ENCODE data around the gene SH3YL1. TPM values are rescaled to one million over a fixed set of nuclear protein-coding genes. Genes with fewer than 3 reads are reported as not detected.

Gene SH3YL1
- total and polyA plus RNA-seq, 4 donors: 6.4 to 19.2 (median 13.9) TPM

GRCh38 chr2:286774-287392 is 23.1 kb upstream of the SH3YL1 start (continued):
- TF ChIP-seq, protein P1, sequence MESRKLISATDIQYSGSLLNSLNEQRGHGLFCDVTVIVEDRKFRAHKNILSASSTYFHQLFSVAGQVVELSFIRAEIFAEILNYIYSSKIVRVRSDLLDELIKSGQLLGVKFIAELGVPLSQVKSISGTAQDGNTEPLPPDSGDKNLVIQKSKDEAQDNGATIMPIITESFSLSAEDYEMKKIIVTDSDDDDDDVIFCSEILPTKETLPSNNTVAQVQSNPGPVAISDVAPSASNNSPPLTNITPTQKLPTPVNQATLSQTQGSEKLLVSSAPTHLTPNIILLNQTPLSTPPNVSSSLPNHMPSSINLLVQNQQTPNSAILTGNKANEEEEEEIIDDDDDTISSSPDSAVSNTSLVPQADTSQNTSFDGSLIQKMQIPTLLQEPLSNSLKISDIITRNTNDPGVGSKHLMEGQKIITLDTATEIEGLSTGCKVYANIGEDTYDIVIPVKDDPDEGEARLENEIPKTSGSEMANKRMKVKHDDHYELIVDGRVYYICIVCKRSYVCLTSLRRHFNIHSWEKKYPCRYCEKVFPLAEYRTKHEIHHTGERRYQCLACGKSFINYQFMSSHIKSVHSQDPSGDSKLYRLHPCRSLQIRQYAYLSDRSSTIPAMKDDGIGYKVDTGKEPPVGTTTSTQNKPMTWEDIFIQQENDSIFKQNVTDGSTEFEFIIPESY (IDR thresholded peaks at IDR 0.05): no peak

GRCh38 chr2:286035-286434 is 22.2 kb upstream of the SH3YL1 start:
- no peak overlapping the region for H3K27ac ChIP-seq (ENCODE audit: low read depth in 1 of 2, low read length in 2 of 2)
- TF ChIP-seq RAD21 (IDR thresholded peaks at IDR 0.05): no peak
- TF ChIP-seq RXRA (IDR thresholded peaks at IDR 0.05): no peak
- TF ChIP-seq, protein P2, sequence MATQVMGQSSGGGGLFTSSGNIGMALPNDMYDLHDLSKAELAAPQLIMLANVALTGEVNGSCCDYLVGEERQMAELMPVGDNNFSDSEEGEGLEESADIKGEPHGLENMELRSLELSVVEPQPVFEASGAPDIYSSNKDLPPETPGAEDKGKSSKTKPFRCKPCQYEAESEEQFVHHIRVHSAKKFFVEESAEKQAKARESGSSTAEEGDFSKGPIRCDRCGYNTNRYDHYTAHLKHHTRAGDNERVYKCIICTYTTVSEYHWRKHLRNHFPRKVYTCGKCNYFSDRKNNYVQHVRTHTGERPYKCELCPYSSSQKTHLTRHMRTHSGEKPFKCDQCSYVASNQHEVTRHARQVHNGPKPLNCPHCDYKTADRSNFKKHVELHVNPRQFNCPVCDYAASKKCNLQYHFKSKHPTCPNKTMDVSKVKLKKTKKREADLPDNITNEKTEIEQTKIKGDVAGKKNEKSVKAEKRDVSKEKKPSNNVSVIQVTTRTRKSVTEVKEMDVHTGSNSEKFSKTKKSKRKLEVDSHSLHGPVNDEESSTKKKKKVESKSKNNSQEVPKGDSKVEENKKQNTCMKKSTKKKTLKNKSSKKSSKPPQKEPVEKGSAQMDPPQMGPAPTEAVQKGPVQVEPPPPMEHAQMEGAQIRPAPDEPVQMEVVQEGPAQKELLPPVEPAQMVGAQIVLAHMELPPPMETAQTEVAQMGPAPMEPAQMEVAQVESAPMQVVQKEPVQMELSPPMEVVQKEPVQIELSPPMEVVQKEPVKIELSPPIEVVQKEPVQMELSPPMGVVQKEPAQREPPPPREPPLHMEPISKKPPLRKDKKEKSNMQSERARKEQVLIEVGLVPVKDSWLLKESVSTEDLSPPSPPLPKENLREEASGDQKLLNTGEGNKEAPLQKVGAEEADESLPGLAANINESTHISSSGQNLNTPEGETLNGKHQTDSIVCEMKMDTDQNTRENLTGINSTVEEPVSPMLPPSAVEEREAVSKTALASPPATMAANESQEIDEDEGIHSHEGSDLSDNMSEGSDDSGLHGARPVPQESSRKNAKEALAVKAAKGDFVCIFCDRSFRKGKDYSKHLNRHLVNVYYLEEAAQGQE (IDR thresholded peaks at IDR 0.05): no peak
- no peak for TF ChIP-seq HNF4A (conservative IDR thresholded peaks at IDR 0.05)
- no peak for TF ChIP-seq FOXA2 (IDR thresholded peaks at IDR 0.05)
- no peak for TF ChIP-seq EGR1 (IDR thresholded peaks at IDR 0.05; ENCODE audit: low read depth in 2 of 2)
- no peak for TF ChIP-seq SP1 (IDR thresholded peaks at IDR 0.05)
- TF ChIP-seq GABPA (IDR thresholded peaks at IDR 0.05 in 1 of 2, conservative IDR thresholded peaks at IDR 0.05 in 1 of 2): no peak
- TF ChIP-seq JUND (IDR thresholded peaks at IDR 0.05): no peak
- TF ChIP-seq HNF4G (IDR thresholded peaks at IDR 0.05): no peak
- no peak for TF ChIP-seq MAX (IDR thresholded peaks at IDR 0.05)
- TF ChIP-seq FOXA1 (IDR thresholded peaks at IDR 0.05): no peak
- TF ChIP-seq, protein P3, sequence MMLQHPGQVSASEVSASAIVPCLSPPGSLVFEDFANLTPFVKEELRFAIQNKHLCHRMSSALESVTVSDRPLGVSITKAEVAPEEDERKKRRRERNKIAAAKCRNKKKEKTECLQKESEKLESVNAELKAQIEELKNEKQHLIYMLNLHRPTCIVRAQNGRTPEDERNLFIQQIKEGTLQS (IDR thresholded peaks at IDR 0.05): no peak
- DNase-seq (ENCODE audit: low spot score): no peak
- WGBS: 77% methylated on average over 6 of the region's 6 CpGs
- H3K9me3 ChIP-seq (ENCODE audit: control insufficient read depth in 4 of 4, low read length in 3 of 4): no peaks in the 10 kb centered on the region
- peaks cover 2 to 8% (median 5%) of the 10 kb centered on the region in 4 donors for H3K36me3 ChIP-seq (ENCODE audit: control insufficient read depth in 4 of 4, insufficient read depth in 3 of 4, low read depth in 1 of 4, low read length in 3 of 4)
- H3K9ac ChIP-seq (ENCODE audit: low read depth in 1 of 2, low read length in 2 of 2): no peak overlapping the region
- H3K27me3 ChIP-seq (ENCODE audit: control insufficient read depth in 4 of 4, insufficient read depth in 4 of 4, low read length in 3 of 4): peaks cover 0 to 8% (median 2%) of the 10 kb centered on the region in 4 donors
- H3K4me3 ChIP-seq (ENCODE audit: low read depth in 1 of 3, low read length in 3 of 3): no peak overlapping the region
- peaks cover 13 to 26% (median 18%) of the 10 kb centered on the region in 4 donors for H3K4me1 ChIP-seq (ENCODE audit: control insufficient read depth in 4 of 4, insufficient read depth in 4 of 4, low read length in 3 of 4)

DNA sequence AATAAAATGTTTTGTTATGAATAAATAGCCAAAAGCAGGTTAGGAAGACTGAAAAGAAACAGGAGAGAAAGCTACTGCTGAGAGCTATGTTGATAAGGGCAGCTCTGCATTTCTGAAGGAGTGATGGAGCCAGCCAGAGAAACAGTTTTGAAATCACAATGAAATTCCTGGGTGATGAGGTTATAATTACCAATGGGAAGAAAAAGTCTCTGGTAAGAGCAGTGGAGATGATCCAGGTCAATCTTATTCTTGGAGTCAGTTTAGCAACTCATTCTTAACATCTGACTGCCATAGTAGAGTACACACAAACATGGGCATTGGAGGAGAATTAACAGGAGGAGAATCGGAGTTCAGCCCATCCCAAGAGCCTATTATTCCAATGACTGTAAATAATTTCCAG is 21.7 kb upstream of the SH3YL1 start:
- Histone ChIP-seq H3K9ac (ENCODE audit: low read depth in 1 of 2, low read length in 2 of 2) (no peak overlapping the region), H3K4me1 (ENCODE audit: control insufficient read depth in 4 of 4, insufficient read depth in 4 of 4, low read length in 3 of 4) (peaks cover 13 to 26% (median 18%) of the 10 kb centered on the region in 4 donors), H3K4me3 (ENCODE audit: low read depth in 1 of 3, low read length in 3 of 3) (no peak overlapping the region), H3K9me3 (ENCODE audit: control insufficient read depth in 4 of 4, low read length in 3 of 4) (no peaks in the 10 kb centered on the region), H3K27me3 (ENCODE audit: control insufficient read depth in 4 of 4, insufficient read depth in 4 of 4, low read length in 3 of 4) (peaks cover 0 to 8% (median 2%) of the 10 kb centered on the region in 4 donors), H3K36me3 (ENCODE audit: control insufficient read depth in 4 of 4, insufficient read depth in 3 of 4, low read depth in 1 of 4, low read length in 3 of 4) (peaks cover 3 to 13% (median 5%) of the 10 kb centered on the region in 4 donors), H3K27ac (ENCODE audit: low read depth in 1 of 2, low read length in 2 of 2) (no peak overlapping the region)
- no peak for DNase-seq (ENCODE audit: low spot score)
- 75% methylated on average over 1 of the region's 1 CpG for WGBS
- TF ChIP-seq HNF4G (IDR thresholded peaks at IDR 0.05) (no peak), RAD21 (IDR thresholded peaks at IDR 0.05) (no peak), HNF4A (conservative IDR thresholded peaks at IDR 0.05) (no peak), TAF1 (conservative IDR thresholded peaks at IDR 0.05) (no peak), JUND (IDR thresholded peaks at IDR 0.05) (no peak), RXRA (IDR thresholded peaks at IDR 0.05) (no peak), NR2F2 (IDR thresholded peaks at IDR 0.05) (no peak), FOXA1 (IDR thresholded peaks at IDR 0.05) (no peak), MAX (IDR thresholded peaks at IDR 0.05) (no peak)

Measured in liver (tissue), 9 donors.